ENCODE results near the gene HLA-DOA. TPM values are rescaled to one million over a fixed set of nuclear protein-coding genes. Genes with fewer than 3 reads are reported as not detected.

Gene HLA-DOA
- total and polyA plus RNA-seq, 2 donors (not counting 1 experiment from before 2014, with no cell fraction given): 209 to 338 TPM

DNA sequence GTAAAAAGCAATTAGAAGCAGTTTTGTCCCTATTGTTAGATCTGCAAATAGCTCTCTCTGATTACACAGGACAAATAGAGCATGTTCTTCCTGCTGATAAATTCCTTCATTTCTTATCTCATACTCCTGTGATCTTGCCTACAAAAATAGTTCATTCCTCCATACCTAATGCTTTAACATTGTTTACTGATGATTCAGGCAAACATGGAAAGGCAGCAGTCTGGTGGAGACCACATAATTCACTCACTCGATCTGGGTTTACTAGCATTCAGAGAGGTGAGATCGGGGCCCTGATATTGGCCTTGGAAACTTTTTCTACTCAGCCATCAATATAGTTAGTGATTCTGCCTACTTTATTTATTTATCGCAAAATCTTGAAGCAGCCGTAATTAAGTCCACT, 43.8 kb upstream of the HLA-DOA start:
- no peak overlapping the region for H3K4me3 ChIP-seq (ENCODE audit: control extremely low read depth in 1 of 5, extremely low read depth in 1 of 5, insufficient read depth in 1 of 5, low read depth in 2 of 5, low read length in 4 of 5)
- no peaks in the 10 kb centered on the region for H3K27me3 ChIP-seq (replicated peaks in 1 of 4; ENCODE audit: control extremely low read depth in 1 of 4, control insufficient read depth in 3 of 4, insufficient read depth in 4 of 4, low read length in 3 of 4)
- H3K27me3 Mint-ChIP-seq: no peaks in the 10 kb centered on the region
- TF ChIP-seq EZH2 (IDR thresholded peaks at IDR 0.05; ENCODE audit: borderline replicate concordance, insufficient read depth, low read depth, low read length, poor library complexity, severe bottlenecking): no peak
- TF ChIP-seq, protein P1, sequence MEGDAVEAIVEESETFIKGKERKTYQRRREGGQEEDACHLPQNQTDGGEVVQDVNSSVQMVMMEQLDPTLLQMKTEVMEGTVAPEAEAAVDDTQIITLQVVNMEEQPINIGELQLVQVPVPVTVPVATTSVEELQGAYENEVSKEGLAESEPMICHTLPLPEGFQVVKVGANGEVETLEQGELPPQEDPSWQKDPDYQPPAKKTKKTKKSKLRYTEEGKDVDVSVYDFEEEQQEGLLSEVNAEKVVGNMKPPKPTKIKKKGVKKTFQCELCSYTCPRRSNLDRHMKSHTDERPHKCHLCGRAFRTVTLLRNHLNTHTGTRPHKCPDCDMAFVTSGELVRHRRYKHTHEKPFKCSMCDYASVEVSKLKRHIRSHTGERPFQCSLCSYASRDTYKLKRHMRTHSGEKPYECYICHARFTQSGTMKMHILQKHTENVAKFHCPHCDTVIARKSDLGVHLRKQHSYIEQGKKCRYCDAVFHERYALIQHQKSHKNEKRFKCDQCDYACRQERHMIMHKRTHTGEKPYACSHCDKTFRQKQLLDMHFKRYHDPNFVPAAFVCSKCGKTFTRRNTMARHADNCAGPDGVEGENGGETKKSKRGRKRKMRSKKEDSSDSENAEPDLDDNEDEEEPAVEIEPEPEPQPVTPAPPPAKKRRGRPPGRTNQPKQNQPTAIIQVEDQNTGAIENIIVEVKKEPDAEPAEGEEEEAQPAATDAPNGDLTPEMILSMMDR (IDR thresholded peaks at IDR 0.05): no peak
- H3K4me1 ChIP-seq (ENCODE audit: control insufficient read depth in 2 of 2, insufficient read depth in 2 of 2, low read length in 2 of 2): peaks cover 32 to 33% of the 10 kb centered on the region in 2 donors
- H2AFZ ChIP-seq (ENCODE audit: insufficient read depth, low read depth, low read length, poor library complexity, severe bottlenecking): no peak overlapping the region
- H3K79me2 ChIP-seq (ENCODE audit: control insufficient read depth, insufficient read depth, low read length): no peaks in the 10 kb centered on the region
- H3K9ac ChIP-seq (ENCODE audit: low read length): no peak overlapping the region
- POLR2A ChIA-PET: no interaction called here
- no peak overlapping the region for H3K27ac ChIP-seq (ENCODE audit: low read length in 2 of 2)
- DNase-seq (no peak), ATAC-seq (ENCODE audit: low read depth) (no peak)
- intact Hi-C loops (cut with micrococcal nuclease): no loop called here
- WGBS (ENCODE audit: insufficient coverage): 78% methylated on average over 4 of the region's 4 CpGs
- H3K4me1 Mint-ChIP-seq: peaks cover 45% of the 10 kb centered on the region
- H4K20me1 ChIP-seq (ENCODE audit: control insufficient read depth, insufficient read depth, low read length, poor library complexity, severe bottlenecking): no peaks in the 10 kb centered on the region
- H3K9me3 Mint-ChIP-seq (ENCODE audit: insufficient read depth): no peaks in the 10 kb centered on the region
- H3K36me3 ChIP-seq (replicated peaks in 1 of 2; ENCODE audit: control extremely low read depth in 1 of 2, control insufficient read depth in 1 of 2, extremely low read depth in 1 of 2, insufficient read depth in 2 of 2, low read length in 1 of 2): no peaks in the 10 kb centered on the region
- H3K4me3 Mint-ChIP-seq: no peak overlapping the region
- H3K27ac Mint-ChIP-seq: no peak overlapping the region
- CTCF ChIA-PET: interaction anchor here (1.5 kb wide), 1 partner anchor 29 kb away, joined by 3 read pairs; no protein-coding TSS in a partner anchor
- no peak overlapping the region for H3K4me2 ChIP-seq (replicated peaks; ENCODE audit: low read depth, low read length, poor library complexity, severe bottlenecking)
- no peaks in the 10 kb centered on the region for H3K9me3 ChIP-seq (ENCODE audit: control extremely low read depth in 1 of 3, control insufficient read depth in 2 of 3, insufficient read depth in 1 of 3, low read length in 2 of 3)

DNA sequence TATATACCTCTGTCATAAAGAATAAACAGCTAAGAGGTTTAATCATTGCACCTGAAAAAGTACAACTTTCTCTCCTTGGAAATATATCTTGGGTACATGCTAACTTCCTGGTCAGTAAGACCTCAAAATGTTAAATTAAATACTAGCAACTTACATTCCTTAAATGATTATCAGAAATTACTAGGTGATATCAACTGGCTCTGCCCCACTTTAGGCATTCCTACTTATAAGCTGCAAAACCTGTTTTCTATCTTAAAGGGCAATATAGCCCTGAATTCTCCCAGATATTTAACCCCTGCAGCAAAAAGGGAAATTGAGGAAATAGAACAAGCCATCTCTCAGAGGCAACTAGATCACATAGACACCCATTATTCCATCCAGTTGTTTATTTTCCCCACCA, 43.2 kb upstream of the HLA-DOA start:
- Histone ChIP-seq H4K20me1 (ENCODE audit: control insufficient read depth, insufficient read depth, low read length, poor library complexity, severe bottlenecking) (no peaks in the 10 kb centered on the region), H3K4me1 (ENCODE audit: control insufficient read depth in 2 of 2, insufficient read depth in 2 of 2, low read length in 2 of 2) (peaks cover 26 to 27% of the 10 kb centered on the region in 2 donors), H3K36me3 (replicated peaks in 1 of 2; ENCODE audit: control extremely low read depth in 1 of 2, control insufficient read depth in 1 of 2, extremely low read depth in 1 of 2, insufficient read depth in 2 of 2, low read length in 1 of 2) (no peaks in the 10 kb centered on the region), H3K4me2 (replicated peaks; ENCODE audit: low read depth, low read length, poor library complexity, severe bottlenecking) (no peak overlapping the region), H3K27ac (ENCODE audit: low read length in 2 of 2) (no peak overlapping the region), H2AFZ (ENCODE audit: insufficient read depth, low read depth, low read length, poor library complexity, severe bottlenecking) (no peak overlapping the region), H3K9me3 (ENCODE audit: control extremely low read depth in 1 of 3, control insufficient read depth in 2 of 3, insufficient read depth in 1 of 3, low read length in 2 of 3) (no peaks in the 10 kb centered on the region), H3K9ac (ENCODE audit: low read length) (no peak overlapping the region), H3K79me2 (ENCODE audit: control insufficient read depth, insufficient read depth, low read length) (no peaks in the 10 kb centered on the region), H3K4me3 (ENCODE audit: control extremely low read depth in 1 of 5, extremely low read depth in 1 of 5, insufficient read depth in 1 of 5, low read depth in 2 of 5, low read length in 4 of 5) (no peak overlapping the region), H3K27me3 (replicated peaks in 1 of 4; ENCODE audit: control extremely low read depth in 1 of 4, control insufficient read depth in 3 of 4, insufficient read depth in 4 of 4, low read length in 3 of 4) (no peaks in the 10 kb centered on the region)
- TF ChIP-seq, protein P1 (IDR thresholded peaks at IDR 0.05): no peak
- TF ChIP-seq EZH2 (IDR thresholded peaks at IDR 0.05; ENCODE audit: borderline replicate concordance, insufficient read depth, low read depth, low read length, poor library complexity, severe bottlenecking): no peak
- CTCF ChIA-PET: interaction anchor here (1.1 kb wide), 1 partner anchor 38 kb away, joined by 3 read pairs; no protein-coding TSS in a partner anchor
- no peak for ATAC-seq (ENCODE audit: low read depth)
- no peak for DNase-seq
- H3K27me3 Mint-ChIP-seq: no peaks in the 10 kb centered on the region
- H3K27ac Mint-ChIP-seq: no peak overlapping the region
- POLR2A ChIA-PET: no interaction called here
- peaks cover 39% of the 10 kb centered on the region for H3K4me1 Mint-ChIP-seq
- H3K4me3 Mint-ChIP-seq: no peak overlapping the region
- no peaks in the 10 kb centered on the region for H3K9me3 Mint-ChIP-seq (ENCODE audit: insufficient read depth)
- intact Hi-C loops (cut with micrococcal nuclease): no loop called here

Data from B cell (primary cell).